ENCODE results near the gene MND1. TPM values are rescaled to one million over a fixed set of nuclear protein-coding genes. Genes with fewer than 3 reads are reported as not detected.

MND1 gene, protein sequence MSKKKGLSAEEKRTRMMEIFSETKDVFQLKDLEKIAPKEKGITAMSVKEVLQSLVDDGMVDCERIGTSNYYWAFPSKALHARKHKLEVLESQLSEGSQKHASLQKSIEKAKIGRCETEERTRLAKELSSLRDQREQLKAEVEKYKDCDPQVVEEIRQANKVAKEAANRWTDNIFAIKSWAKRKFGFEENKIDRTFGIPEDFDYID
- 8.2 and 10.6 TPM in 2 replicates for total RNA-seq

- intact Hi-C loops (cut with micrococcal nuclease), result loop anchor here (1.0 to 10.0 kb wide), 17 partner anchors 89 to 1580 kb away; partner anchors contain the start of genes ARFIP1, GATB, PLRG1 and TIGD4
These were observed at the start of gene MND1 for GRCh38 chr4:153344131-153345011. MND1 (plus strand) TSS chr4:153344688; CDS start chr4:153344738, 50 bp downstream.

GRCh38 chr4:153295131-153295755, 49.2 kb upstream of the MND1 start:
- intact Hi-C loops (cut with micrococcal nuclease), result no loop called here

- intact Hi-C loops (cut with micrococcal nuclease), result no loop called here
These were observed 48.3 kb upstream of the MND1 start for GRCh38 chr4:153296040-153296823.

- intact Hi-C loops (cut with micrococcal nuclease), result no loop called here
These were observed 47.4 kb upstream of the MND1 start for GRCh38 chr4:153297116-153297515.

DNA sequence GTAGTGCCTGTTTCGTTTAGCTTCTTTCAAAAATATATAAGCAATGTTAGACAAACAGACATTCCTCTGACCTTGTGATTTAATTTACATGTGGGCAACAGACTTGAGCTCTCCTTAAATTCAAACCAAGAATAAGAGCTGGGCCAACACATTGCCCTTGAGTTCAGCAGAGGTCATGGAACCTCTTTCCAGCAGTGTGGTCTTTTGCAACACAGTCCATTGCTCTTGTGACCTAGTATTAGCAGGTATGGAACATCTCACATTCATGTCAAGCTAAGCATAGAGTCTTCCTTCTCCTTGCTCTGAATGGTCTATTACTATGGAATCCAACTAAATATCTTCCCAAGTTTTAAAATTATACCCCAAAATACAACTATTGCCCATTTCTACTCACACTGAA, 33.7 kb upstream of the MND1 start:
- intact Hi-C loops (cut with micrococcal nuclease), result no loop called here

DNA sequence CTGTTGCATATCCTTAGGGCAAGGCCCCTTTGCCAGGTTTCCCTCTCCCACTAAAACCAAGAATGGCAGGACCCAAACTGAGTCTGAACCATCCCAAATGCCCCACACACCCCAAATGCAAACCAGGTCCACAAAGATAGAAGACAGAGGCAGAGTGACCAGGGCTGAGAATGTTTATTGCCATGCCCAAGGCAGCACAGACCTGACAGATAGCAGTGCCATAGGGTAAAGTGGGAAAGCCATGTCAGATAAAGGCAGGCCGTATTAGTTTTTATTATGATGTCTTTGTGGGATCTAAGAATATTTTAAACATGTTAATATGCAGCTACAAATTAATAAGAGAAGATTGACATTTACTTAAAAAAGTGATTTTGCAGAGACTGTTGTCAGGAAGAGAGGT, 29.6 kb upstream of the MND1 start:
- intact Hi-C loops (cut with micrococcal nuclease), result loop anchor here (5.0 kb wide), 1 partner anchor 468 kb away; no protein-coding TSS in a partner anchor

DNA sequence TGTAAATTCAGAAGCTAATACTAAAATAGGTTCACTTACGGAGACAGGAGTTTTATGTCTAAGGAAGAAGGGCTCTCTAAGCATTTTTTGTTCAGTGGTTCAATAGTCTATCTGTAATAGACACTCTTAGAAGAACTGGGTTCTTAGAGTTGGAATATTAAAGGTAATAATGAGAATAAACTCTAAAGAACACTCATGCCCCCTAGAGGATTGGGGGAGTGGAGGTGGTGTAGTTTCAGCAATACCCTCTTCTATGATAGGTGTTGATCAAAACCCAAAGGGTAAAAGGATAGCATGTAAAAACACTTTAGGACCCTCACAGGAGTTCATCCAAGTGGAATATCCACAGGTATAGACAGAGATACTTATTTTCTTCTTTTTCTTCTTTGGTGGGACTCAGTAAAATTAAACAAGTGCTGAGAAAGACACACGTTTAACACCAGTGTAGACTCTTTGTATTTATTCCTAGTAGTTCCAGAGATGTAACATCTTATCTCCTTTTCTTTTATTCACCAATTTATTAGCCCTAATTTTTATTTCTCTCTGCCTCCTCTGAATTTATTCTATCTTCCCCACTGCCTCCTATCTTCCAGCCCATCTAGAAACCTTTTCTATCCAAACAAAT, 25.7 kb upstream of the MND1 start:
- intact Hi-C loops (cut with micrococcal nuclease), result loop anchor here (1.0 to 5.0 kb wide), 3 partner anchors 176 to 472 kb away; no protein-coding TSS in a partner anchor

GRCh38 chr4:153322791-153323190, 21.7 kb upstream of the MND1 start:
- intact Hi-C loops (cut with micrococcal nuclease), result no loop called here

DNA sequence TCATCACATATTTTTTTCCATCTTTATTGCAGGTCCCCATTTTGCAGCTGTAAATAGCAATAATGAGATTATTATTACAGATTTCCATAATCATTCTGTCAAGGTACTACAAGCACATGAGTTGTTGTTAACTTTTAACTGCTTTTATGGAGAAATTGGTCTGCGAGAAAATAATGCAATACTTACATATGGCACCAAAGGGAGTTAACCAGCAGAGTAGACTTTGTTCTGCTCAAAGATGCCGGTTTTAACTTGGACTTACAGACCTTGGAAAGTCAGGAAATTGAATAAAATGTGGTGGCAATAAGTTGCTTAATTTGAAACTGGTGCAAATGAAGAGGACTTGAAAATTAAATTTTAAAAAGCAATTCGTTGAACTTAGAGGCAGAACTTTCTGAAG, 20.4 kb upstream of the MND1 start:
- intact Hi-C loops (cut with micrococcal nuclease), result no loop called here

- intact Hi-C loops (cut with micrococcal nuclease), result no loop called here
These were observed 18.9 kb upstream of the MND1 start for GRCh38 chr4:153325558-153325957.

DNA sequence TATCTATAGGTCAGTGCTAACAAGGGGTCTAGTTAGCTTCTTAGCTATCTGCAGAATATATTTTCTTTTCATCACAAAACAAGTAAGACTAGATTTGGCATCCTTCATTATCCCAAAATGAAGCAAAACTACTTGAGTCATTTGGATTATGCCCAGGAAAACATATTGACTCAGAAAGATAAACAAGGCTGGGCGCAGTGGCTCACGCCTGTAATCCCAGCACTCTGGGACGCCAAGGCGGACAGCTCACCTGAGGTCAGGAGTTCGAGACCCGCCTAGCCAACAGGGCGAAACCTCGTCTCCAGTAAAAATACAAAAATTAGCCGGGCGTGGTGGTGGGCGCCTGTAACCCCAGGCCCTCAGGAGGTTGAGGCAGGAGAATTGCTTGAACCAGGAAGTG, 18.0 kb upstream of the MND1 start:
- intact Hi-C loops (cut with micrococcal nuclease), result no loop called here

GRCh38 chr4:153327247-153327646, 17.2 kb upstream of the MND1 start:
- intact Hi-C loops (cut with micrococcal nuclease), result no loop called here

- intact Hi-C loops (cut with micrococcal nuclease), result no loop called here
These were observed 11.6 kb upstream of the MND1 start for GRCh38 chr4:153332936-153333335.

- intact Hi-C loops (cut with micrococcal nuclease), result no loop called here
These were observed 10.6 kb upstream of the MND1 start for GRCh38 chr4:153333874-153334273.

DNA sequence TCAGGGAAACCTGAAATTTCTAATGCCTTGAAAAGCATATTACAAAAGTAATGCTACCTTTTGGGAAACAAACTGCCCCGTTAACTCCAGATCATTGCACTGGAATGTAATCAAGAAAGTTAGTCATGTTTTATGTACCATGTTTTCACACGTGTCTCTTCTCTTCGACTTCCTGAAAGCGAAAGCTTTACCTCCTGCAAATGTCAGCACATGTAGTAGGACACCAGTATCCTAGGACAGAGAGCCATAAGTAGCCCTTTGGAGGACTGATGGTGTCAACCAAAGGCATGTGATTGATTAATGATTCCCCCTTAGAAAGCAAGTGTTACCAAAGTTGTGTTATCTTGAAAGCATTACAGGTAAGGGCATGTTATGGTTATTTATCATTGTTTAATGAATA, 8.8 kb upstream of the MND1 start:
- intact Hi-C loops (cut with micrococcal nuclease), result no loop called here

DNA sequence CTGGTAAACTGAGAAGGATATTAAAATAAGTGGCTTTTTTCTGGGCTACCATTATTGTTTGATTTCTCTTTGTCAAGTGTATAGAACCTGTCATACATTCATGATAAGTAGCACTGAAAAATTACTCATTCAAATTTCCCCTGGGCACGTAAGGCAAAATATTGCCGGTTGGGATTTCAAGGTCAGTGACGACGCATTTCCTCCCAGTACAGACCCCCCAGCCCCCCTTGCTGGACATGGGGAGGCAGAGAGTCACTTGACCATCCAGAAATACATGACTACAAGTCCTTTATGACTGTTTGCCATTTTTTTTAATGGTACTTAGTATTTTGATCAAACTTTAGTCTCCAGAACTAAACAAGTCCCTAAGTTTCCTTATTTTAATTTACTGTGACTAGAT, 6.8 kb upstream of the MND1 start:
- intact Hi-C loops (cut with micrococcal nuclease), result no loop called here

DNA sequence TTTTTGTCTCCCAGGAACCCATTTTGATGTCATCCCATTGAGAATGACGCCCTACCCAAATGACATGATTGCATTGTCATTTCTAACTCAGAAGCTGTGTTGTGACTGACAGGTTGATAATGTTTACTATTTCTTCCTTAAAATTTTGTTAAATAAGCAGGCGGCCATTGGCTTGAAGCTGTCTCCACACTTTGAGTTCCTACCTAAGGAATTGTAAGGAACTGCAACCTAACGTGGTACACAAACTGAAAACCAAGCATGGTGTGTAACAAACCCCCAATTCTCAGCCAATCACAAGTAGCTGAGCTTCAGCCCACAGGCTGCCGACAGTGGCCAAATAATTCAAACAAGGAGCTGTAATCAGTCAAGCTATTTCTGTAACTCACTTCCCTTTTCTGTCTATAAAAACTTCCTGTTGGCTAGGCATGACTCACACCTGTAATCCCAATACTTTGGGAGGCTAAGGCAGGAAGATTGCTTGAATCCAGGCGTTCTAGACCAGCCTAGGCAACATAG, 2.9 kb upstream of the MND1 start:
- intact Hi-C loops (cut with micrococcal nuclease), result loop anchor here (10.0 kb wide), 1 partner anchor 1577 kb away; the partner anchor contains the start of gene GATB

DNA sequence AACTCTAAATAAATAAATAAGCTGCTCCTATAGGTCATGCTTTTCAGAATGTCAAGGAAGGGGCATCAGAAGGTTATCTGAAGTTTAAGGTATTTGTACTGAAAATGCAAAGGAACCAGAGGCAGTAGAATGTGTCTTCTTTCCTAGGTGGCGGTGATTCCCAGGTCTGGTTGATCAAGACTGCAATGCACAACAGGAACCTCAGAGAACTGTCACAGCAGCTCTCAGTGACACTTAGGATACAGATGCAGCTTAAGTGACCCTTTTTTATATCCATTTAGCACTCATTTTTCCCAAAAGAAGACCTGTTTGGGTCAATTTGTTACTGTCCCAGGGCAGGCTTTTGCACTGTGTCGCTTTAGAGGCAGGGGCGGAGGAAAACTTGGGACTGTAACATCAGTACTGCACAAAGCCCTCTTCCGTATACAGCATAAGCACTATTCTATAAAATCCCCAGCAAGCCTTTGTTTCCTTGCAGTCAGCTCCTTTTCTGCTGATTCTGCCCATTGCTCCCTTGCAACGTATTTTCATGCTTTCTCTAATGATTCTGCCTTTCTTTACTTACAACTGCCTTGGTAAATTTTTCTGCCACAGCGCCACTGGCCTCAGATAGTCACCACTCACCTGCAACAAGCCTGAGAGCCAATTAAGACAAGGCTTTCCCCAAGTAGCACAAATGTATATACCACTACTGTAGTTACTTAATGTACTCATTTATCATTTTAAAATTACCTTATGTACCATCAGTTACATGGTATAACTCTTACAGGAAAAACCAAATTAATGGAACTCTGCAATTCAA, 1.5 kb upstream of the MND1 start:
- intact Hi-C loops (cut with micrococcal nuclease), result loop anchor here (10.0 kb wide), 1 partner anchor 1578 kb away; the partner anchor contains the start of gene GATB
